GM12872 (cell line): Measurements from ENCODE around the gene SKAP2.

ENCODE experiments used
- TF ChIP-seq, protein P1 (sequence below): IDR thresholded peaks from 3 replicates; pipeline ENCODE4 v1.5.1; 2011; ENCODE audit warnings: low read depth, mild to moderate bottlenecking, low read length, moderate library complexity; ENCODE audit not compliant: insufficient read depth

The SKAP2 gene

DNA sequence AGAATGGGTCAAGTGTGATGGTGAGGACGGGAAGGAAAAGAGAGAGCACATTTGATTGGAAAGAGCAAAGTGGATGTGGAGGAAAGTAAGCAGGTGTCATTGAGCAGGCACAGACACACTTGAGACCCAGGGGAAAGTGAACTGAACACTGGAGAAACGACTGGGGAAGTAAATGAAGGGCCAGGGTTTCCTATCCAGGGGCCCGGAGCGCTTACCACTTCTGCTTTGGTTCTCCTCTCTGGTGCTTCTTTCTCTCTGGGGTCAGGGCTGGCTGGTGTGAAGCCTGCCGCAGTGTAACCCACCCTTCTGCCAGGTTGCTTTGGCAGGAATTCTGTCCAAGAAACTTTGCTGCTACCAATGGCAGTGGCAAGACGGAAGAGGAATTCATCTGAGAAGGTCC, 219.3 kb downstream of the SKAP2 start:
- TF ChIP-seq, protein P1, sequence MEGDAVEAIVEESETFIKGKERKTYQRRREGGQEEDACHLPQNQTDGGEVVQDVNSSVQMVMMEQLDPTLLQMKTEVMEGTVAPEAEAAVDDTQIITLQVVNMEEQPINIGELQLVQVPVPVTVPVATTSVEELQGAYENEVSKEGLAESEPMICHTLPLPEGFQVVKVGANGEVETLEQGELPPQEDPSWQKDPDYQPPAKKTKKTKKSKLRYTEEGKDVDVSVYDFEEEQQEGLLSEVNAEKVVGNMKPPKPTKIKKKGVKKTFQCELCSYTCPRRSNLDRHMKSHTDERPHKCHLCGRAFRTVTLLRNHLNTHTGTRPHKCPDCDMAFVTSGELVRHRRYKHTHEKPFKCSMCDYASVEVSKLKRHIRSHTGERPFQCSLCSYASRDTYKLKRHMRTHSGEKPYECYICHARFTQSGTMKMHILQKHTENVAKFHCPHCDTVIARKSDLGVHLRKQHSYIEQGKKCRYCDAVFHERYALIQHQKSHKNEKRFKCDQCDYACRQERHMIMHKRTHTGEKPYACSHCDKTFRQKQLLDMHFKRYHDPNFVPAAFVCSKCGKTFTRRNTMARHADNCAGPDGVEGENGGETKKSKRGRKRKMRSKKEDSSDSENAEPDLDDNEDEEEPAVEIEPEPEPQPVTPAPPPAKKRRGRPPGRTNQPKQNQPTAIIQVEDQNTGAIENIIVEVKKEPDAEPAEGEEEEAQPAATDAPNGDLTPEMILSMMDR: no peak

DNA sequence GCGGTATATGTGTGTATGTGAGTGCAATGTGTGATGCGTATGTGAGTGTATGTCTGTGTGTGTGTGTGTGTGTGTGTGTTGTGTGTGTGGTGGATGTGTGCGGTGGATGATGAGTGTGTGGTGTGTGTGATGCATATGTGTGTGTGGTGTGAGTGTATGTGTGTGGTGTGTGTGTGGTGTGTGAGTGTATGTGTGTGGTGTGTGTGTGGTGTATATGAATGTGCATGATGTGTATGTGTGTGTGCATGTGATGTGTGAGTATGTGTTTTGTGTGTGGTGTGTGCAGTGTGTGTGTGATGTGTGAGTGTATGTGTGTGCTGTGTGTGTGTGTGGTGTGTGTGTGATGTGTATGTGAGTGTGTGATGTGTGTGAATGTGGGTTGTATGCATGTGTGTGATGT, 222.0 kb downstream of the SKAP2 start:
- TF ChIP-seq, protein P1: no peak

DNA sequence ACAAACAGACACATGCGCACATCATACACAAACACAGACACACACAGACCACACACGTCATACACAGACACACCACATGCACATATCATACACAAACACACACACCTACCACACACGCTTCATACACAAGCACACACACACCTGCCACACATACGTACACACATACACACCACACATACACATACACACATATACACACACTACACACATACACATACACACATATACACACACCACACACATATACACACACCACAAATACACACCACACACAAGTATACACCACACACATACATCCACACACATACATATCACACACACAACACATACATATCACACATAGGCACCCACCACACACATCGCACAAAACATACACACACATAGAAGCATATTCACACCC, 224.7 kb downstream of the SKAP2 start:
- TF ChIP-seq, protein P1: no peak

DNA sequence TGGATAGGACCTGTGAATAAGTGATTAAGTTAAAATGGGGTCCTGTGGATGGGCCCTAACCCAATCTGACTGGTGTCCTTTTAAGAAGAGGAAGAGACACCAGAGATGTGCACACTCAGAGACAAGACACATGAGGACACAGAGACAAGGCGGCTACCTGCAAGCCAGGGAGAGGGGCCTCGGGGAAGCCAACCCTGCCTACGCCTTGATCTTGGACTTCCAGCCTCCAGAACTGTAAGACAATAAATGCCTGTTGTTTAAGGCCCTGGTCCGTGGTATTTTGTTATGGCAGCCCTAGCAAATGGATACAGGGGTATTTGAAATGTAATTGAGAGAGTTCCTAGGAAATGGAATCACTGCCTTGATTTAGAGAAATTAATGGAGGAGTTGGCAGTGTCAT, 225.3 kb downstream of the SKAP2 start:
- TF ChIP-seq, protein P1: no peak

DNA sequence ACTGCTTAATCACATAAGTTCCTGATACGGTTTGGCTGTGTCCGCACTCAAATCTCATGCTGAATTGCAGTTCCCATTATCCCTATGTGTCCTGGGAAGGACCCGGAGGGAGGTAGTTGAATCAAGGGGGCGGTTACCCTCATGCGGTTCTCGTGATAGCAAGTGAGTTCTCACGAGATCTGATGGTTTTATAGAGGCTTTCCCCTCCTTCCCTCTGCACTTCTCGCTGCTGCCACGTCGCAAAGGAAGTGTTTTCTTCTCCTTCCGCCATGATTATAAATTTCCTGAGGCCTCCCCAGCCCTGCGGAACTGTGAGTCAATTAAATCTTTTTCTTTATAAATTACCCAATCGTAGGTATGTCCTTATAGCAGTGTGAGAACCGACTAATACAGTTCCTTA, 226.2 kb downstream of the SKAP2 start:
- TF ChIP-seq, protein P1: no peak

DNA sequence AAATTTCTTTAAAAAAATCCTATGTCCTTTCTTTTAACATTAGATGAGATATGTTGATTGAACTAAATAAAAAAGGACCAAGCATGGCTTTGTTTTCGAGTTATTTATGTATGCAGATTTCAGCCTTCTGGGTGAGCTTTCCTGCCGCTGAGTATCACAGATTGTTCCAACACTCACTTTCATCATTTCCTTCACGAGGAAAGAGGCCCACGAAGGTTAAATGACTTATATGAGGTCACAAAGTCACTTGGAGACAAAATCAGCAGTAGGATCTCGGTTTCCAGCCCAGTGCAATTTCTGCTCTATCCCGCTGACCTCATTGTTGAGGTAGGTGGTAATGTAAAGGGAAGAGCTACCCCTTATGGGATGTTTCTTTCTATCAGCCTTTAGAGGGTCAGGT, 226.8 kb downstream of the SKAP2 start:
- TF ChIP-seq, protein P1: no peak

DNA sequence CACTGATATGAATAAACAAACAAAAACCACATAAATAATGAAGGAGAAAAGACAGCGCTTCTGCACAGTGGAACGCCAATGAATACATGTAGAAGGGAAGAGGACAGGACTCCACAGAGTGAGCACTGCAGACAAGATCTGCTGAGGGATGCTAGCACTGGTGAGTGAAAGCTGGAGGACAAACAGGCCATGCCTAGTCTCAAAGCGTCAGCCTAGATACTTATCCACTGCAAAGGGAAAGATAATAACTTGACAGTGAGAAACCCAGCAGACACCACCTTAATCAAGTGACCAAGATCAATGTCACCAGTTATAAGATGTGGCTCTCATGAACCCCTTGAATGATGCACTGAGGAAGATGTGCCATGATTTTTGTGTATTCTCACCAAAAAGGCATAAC, 227.6 kb downstream of the SKAP2 start:
- TF ChIP-seq, protein P1: no peak

DNA sequence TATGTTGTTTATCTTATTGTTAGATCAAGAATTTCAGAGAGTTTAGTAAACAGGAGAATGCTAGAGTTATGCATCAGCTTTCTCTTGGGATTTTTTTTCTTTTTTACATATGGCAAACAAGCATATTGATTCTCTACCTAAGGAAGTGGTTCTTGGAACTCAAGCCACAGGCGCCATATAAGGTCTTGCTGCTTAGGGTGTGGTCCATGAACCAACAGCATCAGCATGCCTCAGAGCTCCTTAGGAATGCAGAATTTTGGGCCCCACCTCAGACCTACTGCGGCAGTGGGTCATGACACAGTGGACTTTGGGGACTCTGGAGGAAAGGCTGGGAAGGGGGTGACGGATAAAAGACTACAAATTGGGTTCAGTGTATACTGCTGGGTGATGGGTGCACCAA, 230.8 kb downstream of the SKAP2 start:
- TF ChIP-seq, protein P1: no peak
